ENCODE data around the gene SPPL3.

SPPL3 gene

DNA sequence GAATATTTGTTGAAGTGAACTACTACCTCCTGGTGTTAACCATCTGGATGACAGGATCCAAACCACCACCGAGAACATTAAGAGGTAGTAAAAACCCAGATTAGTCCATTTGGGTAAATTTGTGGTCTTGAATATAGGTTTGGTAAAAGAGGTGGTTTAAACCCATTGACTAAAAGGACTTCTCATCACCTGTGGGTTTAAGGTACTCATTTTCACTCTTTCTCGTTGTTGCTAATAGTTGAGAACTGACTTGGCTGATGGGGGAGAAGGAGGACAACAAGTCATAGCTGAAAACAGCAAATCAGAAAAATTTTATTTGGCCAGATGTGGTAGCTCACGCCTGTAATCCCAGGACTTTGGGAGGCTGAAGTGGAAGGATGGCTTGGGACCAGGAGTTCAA, 119.4 kb downstream of the SPPL3 start:
- Histone ChIP-seq H3K4me3 (replicated peaks; ENCODE audit: low read depth, low read length) (no peak overlapping the region), H3K27me3 (replicated peaks; ENCODE audit: control insufficient read depth, insufficient read depth, low read length) (no peaks in the 10 kb centered on the region), H3K36me3 (ENCODE audit: control insufficient read depth, insufficient read depth, low read length) (peaks cover 7% of the 10 kb centered on the region)
- TF ChIP-seq, protein P1, sequence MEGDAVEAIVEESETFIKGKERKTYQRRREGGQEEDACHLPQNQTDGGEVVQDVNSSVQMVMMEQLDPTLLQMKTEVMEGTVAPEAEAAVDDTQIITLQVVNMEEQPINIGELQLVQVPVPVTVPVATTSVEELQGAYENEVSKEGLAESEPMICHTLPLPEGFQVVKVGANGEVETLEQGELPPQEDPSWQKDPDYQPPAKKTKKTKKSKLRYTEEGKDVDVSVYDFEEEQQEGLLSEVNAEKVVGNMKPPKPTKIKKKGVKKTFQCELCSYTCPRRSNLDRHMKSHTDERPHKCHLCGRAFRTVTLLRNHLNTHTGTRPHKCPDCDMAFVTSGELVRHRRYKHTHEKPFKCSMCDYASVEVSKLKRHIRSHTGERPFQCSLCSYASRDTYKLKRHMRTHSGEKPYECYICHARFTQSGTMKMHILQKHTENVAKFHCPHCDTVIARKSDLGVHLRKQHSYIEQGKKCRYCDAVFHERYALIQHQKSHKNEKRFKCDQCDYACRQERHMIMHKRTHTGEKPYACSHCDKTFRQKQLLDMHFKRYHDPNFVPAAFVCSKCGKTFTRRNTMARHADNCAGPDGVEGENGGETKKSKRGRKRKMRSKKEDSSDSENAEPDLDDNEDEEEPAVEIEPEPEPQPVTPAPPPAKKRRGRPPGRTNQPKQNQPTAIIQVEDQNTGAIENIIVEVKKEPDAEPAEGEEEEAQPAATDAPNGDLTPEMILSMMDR (IDR thresholded peaks at IDR 0.05; ENCODE audit: insufficient read depth, low read length, poor library complexity, severe bottlenecking), result no peak
- no peak for DNase-seq (ENCODE audit: extremely low read depth, insufficient read length)

DNA sequence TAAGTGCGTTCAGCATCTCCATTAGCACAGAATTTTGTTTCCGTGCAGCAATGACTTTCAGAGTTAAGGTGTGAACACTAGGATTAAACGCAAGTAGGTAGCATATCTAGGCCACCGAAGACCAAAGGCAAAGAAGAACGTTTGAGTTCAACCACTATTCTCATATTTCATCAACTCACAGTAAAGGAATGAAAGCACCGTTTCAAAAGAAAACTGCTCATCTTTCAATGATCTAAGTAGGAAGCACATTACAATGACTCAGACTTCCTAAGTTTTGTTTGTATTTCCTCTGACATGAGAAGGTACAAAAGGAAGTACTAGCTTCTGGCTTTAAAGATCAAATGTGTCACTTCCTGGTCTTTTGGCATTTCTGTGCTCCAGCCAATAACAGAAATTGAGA, 121.0 kb downstream of the SPPL3 start:
- no peak for DNase-seq (ENCODE audit: extremely low read depth, insufficient read length)
- H3K36me3 ChIP-seq (ENCODE audit: control insufficient read depth, insufficient read depth, low read length), result peaks cover 10% of the 10 kb centered on the region
- no peak overlapping the region for H3K4me3 ChIP-seq (replicated peaks; ENCODE audit: low read depth, low read length)

DNA sequence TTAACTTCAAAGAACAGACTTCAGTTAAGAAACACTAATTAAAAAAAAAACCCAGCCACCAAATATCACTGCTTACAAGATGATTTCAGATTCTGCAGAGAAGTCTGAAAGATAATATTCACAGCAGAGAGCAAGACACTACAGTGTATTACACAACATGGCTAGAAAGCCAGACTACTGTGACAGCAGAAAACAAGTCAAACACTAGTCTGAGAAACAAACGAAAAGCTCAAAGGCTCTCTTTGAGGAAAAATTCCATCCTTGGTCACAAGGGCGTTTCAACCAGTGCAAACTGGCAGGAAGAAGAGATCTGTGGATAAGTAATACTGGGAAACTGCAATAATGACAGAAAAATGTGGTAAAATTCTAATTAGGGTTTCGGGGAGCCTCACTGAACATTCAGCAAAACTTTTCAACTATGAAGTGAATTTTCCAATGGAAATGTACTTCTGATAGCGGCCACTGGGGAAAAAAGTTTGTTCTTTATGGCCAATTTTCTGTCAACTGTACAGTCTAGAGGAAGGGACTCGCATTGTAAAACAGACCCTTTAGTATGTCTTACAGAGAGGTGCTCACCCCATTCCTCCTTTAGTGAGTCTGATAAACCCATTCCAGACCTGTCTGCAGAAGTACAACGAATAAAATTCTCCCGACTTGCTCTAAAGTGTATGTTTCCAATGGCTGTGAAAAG, 128.2 kb downstream of the SPPL3 start:
- TF ChIP-seq, protein P1 (IDR thresholded peaks at IDR 0.05; ENCODE audit: insufficient read depth, low read length, poor library complexity, severe bottlenecking), result no peak
- no peaks in the 10 kb centered on the region for H3K27me3 ChIP-seq (replicated peaks; ENCODE audit: control insufficient read depth, insufficient read depth, low read length)
- no peak for DNase-seq (ENCODE audit: extremely low read depth, insufficient read length)
- H3K4me3 ChIP-seq (replicated peaks; ENCODE audit: low read depth, low read length), result no peak overlapping the region
- peaks cover 15% of the 10 kb centered on the region for H3K36me3 ChIP-seq (ENCODE audit: control insufficient read depth, insufficient read depth, low read length)

More for the DNA sequence above, 121.0 kb downstream of the SPPL3 start:
- no peaks in the 10 kb centered on the region for H3K27me3 ChIP-seq (replicated peaks; ENCODE audit: control insufficient read depth, insufficient read depth, low read length)
- TF ChIP-seq, protein P1 (IDR thresholded peaks at IDR 0.05; ENCODE audit: insufficient read depth, low read length, poor library complexity, severe bottlenecking), result no peak

DNA sequence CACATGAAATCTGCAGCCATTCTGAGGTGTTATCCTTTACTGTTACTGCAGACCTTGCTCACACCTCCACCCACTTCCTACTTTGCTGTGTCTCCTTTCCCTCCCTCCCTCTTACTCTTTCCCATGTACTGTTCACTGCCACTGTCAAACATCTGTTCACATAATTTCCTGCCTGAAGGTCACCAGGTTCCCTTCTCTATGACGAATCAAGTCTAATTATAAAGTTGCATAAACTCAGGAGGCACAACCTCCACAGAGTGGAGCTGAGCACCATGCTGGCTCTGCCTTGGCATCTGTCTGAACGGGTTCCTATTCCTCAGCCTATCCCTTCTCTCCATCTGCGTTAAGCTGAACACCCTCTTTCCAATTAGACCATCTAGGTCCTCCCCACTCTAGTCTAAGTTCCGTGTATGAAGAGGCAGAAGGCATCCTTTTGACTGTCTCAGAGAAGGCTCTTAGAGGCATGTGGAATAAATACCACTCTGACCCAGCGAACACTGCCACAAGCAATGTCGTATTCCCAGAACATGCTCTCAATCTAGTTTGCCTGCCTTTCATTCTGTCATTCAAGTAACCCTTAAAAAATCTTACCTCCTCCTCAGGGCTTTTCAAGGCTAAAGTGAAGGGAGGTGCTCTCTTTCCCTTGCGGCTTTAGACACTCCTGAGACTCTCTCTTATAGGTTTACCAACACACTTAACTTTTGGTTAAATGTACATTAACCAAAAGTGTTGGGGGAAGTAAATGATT, 129.8 kb downstream of the SPPL3 start:
- H3K4me3 ChIP-seq (replicated peaks; ENCODE audit: low read depth, low read length), result no peak overlapping the region
- peaks cover 18% of the 10 kb centered on the region for H3K36me3 ChIP-seq (ENCODE audit: control insufficient read depth, insufficient read depth, low read length)
- TF ChIP-seq, protein P1 (IDR thresholded peaks at IDR 0.05; ENCODE audit: insufficient read depth, low read length, poor library complexity, severe bottlenecking), result no peak
- H3K27me3 ChIP-seq (replicated peaks; ENCODE audit: control insufficient read depth, insufficient read depth, low read length), result no peaks in the 10 kb centered on the region
- DNase-seq (ENCODE audit: extremely low read depth, insufficient read length), result no peak

DNA sequence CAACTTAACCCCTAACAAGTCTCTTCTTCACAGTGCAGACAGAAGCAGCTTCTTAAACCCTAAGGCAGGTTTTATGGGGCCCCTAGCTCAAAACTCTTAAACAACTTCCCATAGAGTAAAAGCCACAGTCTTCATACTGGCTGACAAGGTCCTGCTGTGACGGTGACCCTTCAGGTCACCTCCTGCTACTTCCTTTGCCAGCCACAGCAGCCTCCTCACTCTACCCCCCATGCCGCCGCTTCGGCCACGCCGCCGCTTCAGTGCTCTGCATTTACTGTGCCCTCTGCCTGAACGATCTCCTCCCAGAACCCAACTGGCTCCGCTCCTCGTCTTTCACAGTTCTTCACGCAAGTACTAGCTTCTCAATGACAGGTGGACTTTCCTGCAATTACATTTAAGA, 133.1 kb downstream of the SPPL3 start:
- DNase-seq (ENCODE audit: extremely low read depth, insufficient read length), result no peak
- TF ChIP-seq, protein P1 (IDR thresholded peaks at IDR 0.05; ENCODE audit: insufficient read depth, low read length, poor library complexity, severe bottlenecking), result no peak
- no peak overlapping the region for H3K4me3 ChIP-seq (replicated peaks; ENCODE audit: low read depth, low read length)
- no peaks in the 10 kb centered on the region for H3K27me3 ChIP-seq (replicated peaks; ENCODE audit: control insufficient read depth, insufficient read depth, low read length)
- H3K36me3 ChIP-seq (ENCODE audit: control insufficient read depth, insufficient read depth, low read length), result peaks cover 28% of the 10 kb centered on the region
